Liver (tissue), 9 donors: Measurements from ENCODE around the gene ACAD8. TPM values are rescaled to one million over a fixed set of nuclear protein-coding genes. Genes with fewer than 3 reads are reported as not detected.

Source experiments
- DNase-seq: peaks from one replicate; pipeline ENCODE4 v3.0.0-alpha.2; 2017; ENCODE audit warnings: low spot score
- H3K27ac ChIP-seq, 2 donors: one replicate each; pipeline ENCODE4 v1.7.0; 2013; ENCODE audit warnings: inconsistent platforms in 2 of 2, low read length in 2 of 2, control low read depth in 1 of 2, low read depth in 1 of 2, mild to moderate bottlenecking in 1 of 2
- H3K27me3 ChIP-seq, 4 donors: one replicate each; pipeline versions ENCODE4 v1.6.1 to v1.7.0; 2013; ENCODE audit warnings: low read length in 3 of 4, inconsistent platforms in 1 of 4, mild to moderate bottlenecking in 1 of 4, moderate library complexity in 1 of 4; ENCODE audit not compliant: control insufficient read depth in 4 of 4, insufficient read depth in 4 of 4
- H3K36me3 ChIP-seq, 4 donors: one replicate each; pipeline versions ENCODE4 v1.6.1 to v1.7.0; 2013; ENCODE audit warnings: low read length in 3 of 4, mild to moderate bottlenecking in 3 of 4, low read depth in 1 of 4, moderate library complexity in 1 of 4; ENCODE audit not compliant: control insufficient read depth in 4 of 4, insufficient read depth in 3 of 4
- H3K4me1 ChIP-seq, 4 donors: one replicate each; pipeline versions ENCODE4 v1.6.1 to v1.7.0; 2013; ENCODE audit warnings: low read length in 3 of 4, mild to moderate bottlenecking in 3 of 4, moderate library complexity in 1 of 4; ENCODE audit not compliant: control insufficient read depth in 4 of 4, insufficient read depth in 4 of 4
- H3K4me3 ChIP-seq, 3 donors: one replicate each; pipeline versions ENCODE4 v1.6.1 to v1.7.0; 2013; ENCODE audit warnings: low read length in 3 of 3, control low read depth in 1 of 3, low read depth in 1 of 3, mild to moderate bottlenecking in 1 of 3
- H3K9ac ChIP-seq, 2 donors: one replicate each; pipeline ENCODE4 v1.7.0; 2013; ENCODE audit warnings: low read length in 2 of 2, mild to moderate bottlenecking in 2 of 2, moderate library complexity in 2 of 2, control low read depth in 1 of 2, low read depth in 1 of 2
- H3K9me3 ChIP-seq, 4 donors: one replicate each; pipeline versions ENCODE4 v1.6.1 to v1.7.0; 2013; ENCODE audit warnings: low read length in 3 of 4; ENCODE audit not compliant: control insufficient read depth in 4 of 4
- EGR1 ChIP-seq, 2 donors: IDR thresholded peaks; 2 replicates each; pipeline ENCODE4 v1.6.1; 2016 to 2018; ENCODE audit warnings: antibody characterized with exemption in 2 of 2, low read depth in 2 of 2
- FOXA1 ChIP-seq: IDR thresholded peaks from 2 replicates; pipeline ENCODE4 v1.6.1; 2016; ENCODE audit warnings: antibody characterized with exemption
- FOXA2 ChIP-seq: IDR thresholded peaks from 2 replicates; pipeline ENCODE4 v1.6.1; 2016; ENCODE audit warnings: antibody characterized with exemption
- GABPA ChIP-seq, 2 donors: IDR thresholded peaks in 1 of 2; conservative IDR thresholded peaks in 1 of 2; 2 replicates each; pipeline ENCODE4 v1.6.1; 2016; ENCODE audit warnings: antibody characterized with exemption in 2 of 2, mild to moderate bottlenecking in 1 of 2, moderate library complexity in 1 of 2
- HNF4A ChIP-seq, 2 donors: conservative IDR thresholded peaks; 2 replicates each; pipeline ENCODE4 v1.6.1; 2016; ENCODE audit warnings: antibody characterized with exemption in 2 of 2, mild to moderate bottlenecking in 2 of 2
- HNF4G ChIP-seq: IDR thresholded peaks from 2 replicates; pipeline ENCODE4 v1.6.1; 2016; ENCODE audit warnings: antibody characterized with exemption
- JUND ChIP-seq, 2 donors: IDR thresholded peaks; 2 replicates each; pipeline ENCODE4 v1.6.1; 2016; ENCODE audit warnings: antibody characterized with exemption in 2 of 2
- NR2F2 ChIP-seq: IDR thresholded peaks from 2 replicates; pipeline ENCODE4 v1.6.1; 2016; ENCODE audit warnings: antibody characterized with exemption
- RAD21 ChIP-seq, 2 donors: IDR thresholded peaks; 2 replicates each; pipeline ENCODE4 v1.6.1; 2016; ENCODE audit warnings: antibody characterized with exemption in 2 of 2, mild to moderate bottlenecking in 2 of 2
- RXRA ChIP-seq, 2 donors: IDR thresholded peaks; 2 replicates each; pipeline ENCODE4 v1.6.1; 2017 to 2018; ENCODE audit warnings: antibody characterized with exemption in 2 of 2, mild to moderate bottlenecking in 1 of 2
- SP1 ChIP-seq: IDR thresholded peaks from 2 replicates; pipeline ENCODE4 v1.6.1; 2018; ENCODE audit warnings: antibody characterized with exemption, mild to moderate bottlenecking
- TAF1 ChIP-seq: conservative IDR thresholded peaks from 2 replicates; pipeline ENCODE4 v1.6.1; 2016; ENCODE audit warnings: antibody characterized with exemption, mild to moderate bottlenecking
- YY1 ChIP-seq: IDR thresholded peaks from 2 replicates; pipeline ENCODE4 v1.6.1; 2016; ENCODE audit warnings: antibody characterized with exemption, mild to moderate bottlenecking
- WGBS: extraction: QIAGEN DNeasy Blood & Tissue Kit; methylation state at CpG from one replicate; pipeline ENCODE4 v1.1.7; 2013; 5-methylcytosine and 5-hydroxymethylcytosine counted together
- polyA plus RNA-seq, 2 donors: library from polyadenylated mRNA; stranded (reverse) in 1 of 2; unstranded in 1 of 2; fragments of 200-250 nt in 1 of 2; fragments of >200 nt in 1 of 2; fragmentation: Nextera tagmentation in 1 of 2; extraction: Ambion mirVana in 1 of 2; gene quantifications; one replicate each; pipeline versions ENCODE4 v1.2.1 to v1.2.3, GENCODE V29; 2013 to 2015
- total RNA-seq, 2 donors: library from RNA; depleted of rRNA; stranded (reverse); fragments of >200 nt; gene quantifications; one replicate each; pipeline ENCODE4 v1.2.3, GENCODE V29; 2014
- TF ChIP-seq, protein P1 (sequence below): fragments of 150-350 bp; IDR thresholded peaks from 2 replicates; pipeline ENCODE4 v1.5.1; 2017; ENCODE audit warnings: improper control_type of control experiment, low read depth, low read length; ENCODE audit not compliant: missing input control
- TF ChIP-seq, protein P2 (sequence below): IDR thresholded peaks from 2 replicates; pipeline ENCODE4 v1.6.1; 2016; ENCODE audit warnings: antibody characterized with exemption, mild to moderate bottlenecking
- TF ChIP-seq, protein P3 (sequence below): IDR thresholded peaks from 2 replicates; pipeline ENCODE4 v1.6.1; 2016; ENCODE audit warnings: antibody characterized with exemption
- TF ChIP-seq, protein P4 (sequence below): IDR thresholded peaks from 2 replicates; pipeline ENCODE4 v1.6.1; 2016; ENCODE audit warnings: antibody characterized with exemption
- TF ChIP-seq, protein P5 (sequence below): IDR thresholded peaks from 2 replicates; pipeline ENCODE4 v1.6.1; 2016; ENCODE audit warnings: antibody characterized with exemption
- donor health status: healthy.
- donor health status: healthy.
- donor health status: healthy.
- donor health status: healthy.
- donor health status: healthy.

Gene ACAD8
- total and polyA plus RNA-seq, 4 donors, result 14.1 to 32.2 (median 27.1) TPM

DNA sequence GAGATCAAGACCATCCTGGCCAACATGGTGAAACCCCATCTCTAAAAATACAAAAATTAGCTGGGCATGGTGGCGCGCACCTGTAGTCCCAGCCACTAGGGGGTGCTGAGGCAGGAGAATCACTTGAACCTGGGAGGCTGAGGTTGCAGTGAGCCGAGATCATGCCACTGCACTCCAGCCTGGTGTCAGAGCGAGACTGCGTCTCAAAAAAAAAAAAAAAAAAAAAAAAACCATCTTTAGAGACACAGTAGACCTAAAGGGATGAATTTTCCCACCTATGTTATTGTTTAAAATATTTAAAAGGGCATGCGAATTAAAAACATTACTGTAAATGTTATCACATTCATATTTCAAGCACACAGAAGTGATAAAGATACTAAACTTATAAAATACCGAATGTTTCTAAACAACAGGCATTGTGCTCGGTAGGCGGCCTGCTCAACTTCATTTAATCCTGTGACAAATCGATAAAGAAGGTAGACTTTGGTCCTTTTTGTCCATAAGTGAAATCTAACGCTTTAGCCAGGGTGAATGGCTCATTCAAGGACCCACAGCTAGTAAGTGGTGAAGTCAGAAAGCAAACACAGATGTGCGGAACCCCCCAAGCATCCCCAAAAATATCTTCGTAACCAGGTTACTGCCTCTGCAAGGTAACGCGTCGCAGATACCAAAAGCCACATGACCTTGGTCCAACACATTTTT is 45.7 kb upstream of the ACAD8 start:
- TF ChIP-seq GABPA (IDR thresholded peaks at IDR 0.05 in 1 of 2, conservative IDR thresholded peaks at IDR 0.05 in 1 of 2), result no peak
- TF ChIP-seq RAD21 (IDR thresholded peaks at IDR 0.05), result peak; percentile 70 to 80
- peak in 1 of 2 donors; percentile 17 for TF ChIP-seq HNF4A (conservative IDR thresholded peaks at IDR 0.05)
- TF ChIP-seq, protein P1, sequence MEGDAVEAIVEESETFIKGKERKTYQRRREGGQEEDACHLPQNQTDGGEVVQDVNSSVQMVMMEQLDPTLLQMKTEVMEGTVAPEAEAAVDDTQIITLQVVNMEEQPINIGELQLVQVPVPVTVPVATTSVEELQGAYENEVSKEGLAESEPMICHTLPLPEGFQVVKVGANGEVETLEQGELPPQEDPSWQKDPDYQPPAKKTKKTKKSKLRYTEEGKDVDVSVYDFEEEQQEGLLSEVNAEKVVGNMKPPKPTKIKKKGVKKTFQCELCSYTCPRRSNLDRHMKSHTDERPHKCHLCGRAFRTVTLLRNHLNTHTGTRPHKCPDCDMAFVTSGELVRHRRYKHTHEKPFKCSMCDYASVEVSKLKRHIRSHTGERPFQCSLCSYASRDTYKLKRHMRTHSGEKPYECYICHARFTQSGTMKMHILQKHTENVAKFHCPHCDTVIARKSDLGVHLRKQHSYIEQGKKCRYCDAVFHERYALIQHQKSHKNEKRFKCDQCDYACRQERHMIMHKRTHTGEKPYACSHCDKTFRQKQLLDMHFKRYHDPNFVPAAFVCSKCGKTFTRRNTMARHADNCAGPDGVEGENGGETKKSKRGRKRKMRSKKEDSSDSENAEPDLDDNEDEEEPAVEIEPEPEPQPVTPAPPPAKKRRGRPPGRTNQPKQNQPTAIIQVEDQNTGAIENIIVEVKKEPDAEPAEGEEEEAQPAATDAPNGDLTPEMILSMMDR, result peak; percentile 41

DNA sequence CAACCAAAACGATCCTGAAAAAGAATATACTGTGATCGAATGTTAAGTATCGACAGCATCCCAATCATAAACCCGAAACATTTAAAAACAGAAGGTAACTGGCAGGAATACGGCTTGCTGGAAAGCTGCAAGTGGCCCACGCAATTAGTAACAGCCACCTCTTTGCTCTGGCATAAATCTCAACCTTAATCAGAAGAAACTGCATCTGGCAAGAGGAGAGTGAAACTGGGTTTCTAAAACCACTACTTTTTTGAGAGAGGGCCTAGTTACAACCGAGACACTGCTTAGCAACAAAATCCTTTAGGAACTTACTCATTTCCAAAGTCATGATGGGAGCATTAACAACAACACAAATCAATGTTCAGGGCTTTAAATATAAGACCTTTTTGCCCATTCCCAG is 37.5 kb upstream of the ACAD8 start:
- WGBS, result 96% methylated on average over 7 of the region's 7 CpGs
- TF ChIP-seq, protein P1, result no peak
- no peak for TF ChIP-seq FOXA2
- TF ChIP-seq, protein P2, sequence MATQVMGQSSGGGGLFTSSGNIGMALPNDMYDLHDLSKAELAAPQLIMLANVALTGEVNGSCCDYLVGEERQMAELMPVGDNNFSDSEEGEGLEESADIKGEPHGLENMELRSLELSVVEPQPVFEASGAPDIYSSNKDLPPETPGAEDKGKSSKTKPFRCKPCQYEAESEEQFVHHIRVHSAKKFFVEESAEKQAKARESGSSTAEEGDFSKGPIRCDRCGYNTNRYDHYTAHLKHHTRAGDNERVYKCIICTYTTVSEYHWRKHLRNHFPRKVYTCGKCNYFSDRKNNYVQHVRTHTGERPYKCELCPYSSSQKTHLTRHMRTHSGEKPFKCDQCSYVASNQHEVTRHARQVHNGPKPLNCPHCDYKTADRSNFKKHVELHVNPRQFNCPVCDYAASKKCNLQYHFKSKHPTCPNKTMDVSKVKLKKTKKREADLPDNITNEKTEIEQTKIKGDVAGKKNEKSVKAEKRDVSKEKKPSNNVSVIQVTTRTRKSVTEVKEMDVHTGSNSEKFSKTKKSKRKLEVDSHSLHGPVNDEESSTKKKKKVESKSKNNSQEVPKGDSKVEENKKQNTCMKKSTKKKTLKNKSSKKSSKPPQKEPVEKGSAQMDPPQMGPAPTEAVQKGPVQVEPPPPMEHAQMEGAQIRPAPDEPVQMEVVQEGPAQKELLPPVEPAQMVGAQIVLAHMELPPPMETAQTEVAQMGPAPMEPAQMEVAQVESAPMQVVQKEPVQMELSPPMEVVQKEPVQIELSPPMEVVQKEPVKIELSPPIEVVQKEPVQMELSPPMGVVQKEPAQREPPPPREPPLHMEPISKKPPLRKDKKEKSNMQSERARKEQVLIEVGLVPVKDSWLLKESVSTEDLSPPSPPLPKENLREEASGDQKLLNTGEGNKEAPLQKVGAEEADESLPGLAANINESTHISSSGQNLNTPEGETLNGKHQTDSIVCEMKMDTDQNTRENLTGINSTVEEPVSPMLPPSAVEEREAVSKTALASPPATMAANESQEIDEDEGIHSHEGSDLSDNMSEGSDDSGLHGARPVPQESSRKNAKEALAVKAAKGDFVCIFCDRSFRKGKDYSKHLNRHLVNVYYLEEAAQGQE, result no peak
- TF ChIP-seq, protein P3, sequence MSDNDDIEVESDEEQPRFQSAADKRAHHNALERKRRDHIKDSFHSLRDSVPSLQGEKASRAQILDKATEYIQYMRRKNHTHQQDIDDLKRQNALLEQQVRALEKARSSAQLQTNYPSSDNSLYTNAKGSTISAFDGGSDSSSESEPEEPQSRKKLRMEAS, result no peak
- no peak for TF ChIP-seq RAD21 (IDR thresholded peaks at IDR 0.05)
- TF ChIP-seq GABPA (IDR thresholded peaks at IDR 0.05 in 1 of 2, conservative IDR thresholded peaks at IDR 0.05 in 1 of 2), result no peak
- TF ChIP-seq FOXA1, result no peak
- TF ChIP-seq HNF4A (conservative IDR thresholded peaks at IDR 0.05), result no peak
- TF ChIP-seq HNF4G, result no peak
- no peak for TF ChIP-seq JUND (IDR thresholded peaks at IDR 0.05)
- no peak for TF ChIP-seq SP1
- TF ChIP-seq, protein P4, sequence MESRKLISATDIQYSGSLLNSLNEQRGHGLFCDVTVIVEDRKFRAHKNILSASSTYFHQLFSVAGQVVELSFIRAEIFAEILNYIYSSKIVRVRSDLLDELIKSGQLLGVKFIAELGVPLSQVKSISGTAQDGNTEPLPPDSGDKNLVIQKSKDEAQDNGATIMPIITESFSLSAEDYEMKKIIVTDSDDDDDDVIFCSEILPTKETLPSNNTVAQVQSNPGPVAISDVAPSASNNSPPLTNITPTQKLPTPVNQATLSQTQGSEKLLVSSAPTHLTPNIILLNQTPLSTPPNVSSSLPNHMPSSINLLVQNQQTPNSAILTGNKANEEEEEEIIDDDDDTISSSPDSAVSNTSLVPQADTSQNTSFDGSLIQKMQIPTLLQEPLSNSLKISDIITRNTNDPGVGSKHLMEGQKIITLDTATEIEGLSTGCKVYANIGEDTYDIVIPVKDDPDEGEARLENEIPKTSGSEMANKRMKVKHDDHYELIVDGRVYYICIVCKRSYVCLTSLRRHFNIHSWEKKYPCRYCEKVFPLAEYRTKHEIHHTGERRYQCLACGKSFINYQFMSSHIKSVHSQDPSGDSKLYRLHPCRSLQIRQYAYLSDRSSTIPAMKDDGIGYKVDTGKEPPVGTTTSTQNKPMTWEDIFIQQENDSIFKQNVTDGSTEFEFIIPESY, result no peak
- TF ChIP-seq YY1, result no peak
- TF ChIP-seq, protein P5, sequence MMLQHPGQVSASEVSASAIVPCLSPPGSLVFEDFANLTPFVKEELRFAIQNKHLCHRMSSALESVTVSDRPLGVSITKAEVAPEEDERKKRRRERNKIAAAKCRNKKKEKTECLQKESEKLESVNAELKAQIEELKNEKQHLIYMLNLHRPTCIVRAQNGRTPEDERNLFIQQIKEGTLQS, result no peak
- no peak for TF ChIP-seq EGR1 (IDR thresholded peaks at IDR 0.05; ENCODE audit: low read depth in 2 of 2)
- TF ChIP-seq TAF1, result no peak
- no peak for TF ChIP-seq NR2F2
- TF ChIP-seq RXRA (IDR thresholded peaks at IDR 0.05), result no peak
- peaks cover 3 to 25% (median 15%) of the 10 kb centered on the region in 4 donors for H3K36me3 ChIP-seq
- no peak for DNase-seq
- H3K9ac ChIP-seq, result no peak overlapping the region
- H3K4me1 ChIP-seq, result no peaks in the 10 kb centered on the region
- H3K4me3 ChIP-seq, result no peak overlapping the region
- H3K27me3 ChIP-seq, result no peaks in the 10 kb centered on the region
- no peaks in the 10 kb centered on the region for H3K9me3 ChIP-seq
- no peak overlapping the region for H3K27ac ChIP-seq

More for the DNA sequence above, 45.7 kb upstream of the ACAD8 start:
- Histone ChIP-seq H3K4me3 (no peak overlapping the region), H3K27me3 (no peaks in the 10 kb centered on the region), H3K27ac (no peak overlapping the region), H3K4me1 (peaks cover 0 to 3% (median 0%) of the 10 kb centered on the region in 4 donors), H3K9me3 (no peaks in the 10 kb centered on the region), H3K9ac (no peak overlapping the region), H3K36me3 (peaks cover 8 to 48% (median 35%) of the 10 kb centered on the region in 4 donors)
- WGBS, result 78% methylated on average over 16 of the region's 16 CpGs
- peak; percentile 58 for DNase-seq
